ENCODE measurements around the gene PDHA1.

- TF ChIP-seq CTCF (IDR thresholded peaks at IDR 0.05) = no peak
- peak; percentile 35 to 50 for TF ChIP-seq POLR2A (IDR thresholded peaks at IDR 0.05)
- peak; percentile 67 for TF ChIP-seq POLR2AphosphoS5 (IDR thresholded peaks at IDR 0.05)
These were observed at the start of gene PDHA1 for GRCh38 chrX:19343535-19344408.
